GM12878 (cell line): Measurements from ENCODE around the gene ASPDH.

Experiments used
- CTCF ChIP-seq, 3 experiments: IDR thresholded peaks in 2 of 3; conservative IDR thresholded peaks in 1 of 3; 2 replicates each; pipeline ENCODE4 v1.5.1; 2011; ENCODE audit warnings: low read depth in 3 of 3, low read length in 3 of 3, mild to moderate bottlenecking in 3 of 3, control low read depth in 2 of 3, moderate library complexity in 2 of 3, inconsistent platforms in 1 of 3, mixed read lengths in 1 of 3; ENCODE audit not compliant: control insufficient read depth in 2 of 3, insufficient read depth in 1 of 3; ENCODE audit errors: extremely low read depth in 1 of 3
- EP300 ChIP-seq, 2 experiments: fragments of 150-350 bp in 1 of 2; IDR thresholded peaks; 2 replicates each; pipeline ENCODE4 v1.6.1; 2011 to 2012; ENCODE audit warnings: low read depth in 2 of 2, low read length in 2 of 2, borderline replicate concordance in 1 of 2, improper control_type of control experiment in 1 of 2, inconsistent platforms in 1 of 2; ENCODE audit not compliant: control insufficient read depth in 1 of 2
- HSF1 ChIP-seq: fragments of 150-350 bp; IDR thresholded peaks from 2 replicates; pipeline ENCODE4 v1.6.1; 2014; ENCODE audit warnings: mild to moderate bottlenecking, low read depth, low read length
- JUND ChIP-seq: IDR thresholded peaks from 2 replicates; pipeline ENCODE4 v1.6.1; 2012; ENCODE audit warnings: low read depth, mild to moderate bottlenecking, low read length, improper control_type of control experiment, moderate library complexity
- MYB ChIP-seq: fragments of 150-350 bp; IDR thresholded peaks from 2 replicates; pipeline ENCODE4 v1.6.1; 2014; ENCODE audit warnings: mild to moderate bottlenecking, low read depth, low read length, borderline replicate concordance
- POLR2A ChIP-seq: IDR thresholded peaks from 2 replicates; pipeline ENCODE4 v1.6.1; 2011; ENCODE audit warnings: low read depth, mild to moderate bottlenecking, low read length
- POLR2AphosphoS2 ChIP-seq: IDR thresholded peaks from 2 replicates; pipeline ENCODE4 v1.6.1; 2011; ENCODE audit warnings: low read depth, mild to moderate bottlenecking, low read length, improper control_type of control experiment, moderate library complexity
- POLR2AphosphoS5 ChIP-seq: IDR thresholded peaks from 2 replicates; pipeline ENCODE4 v1.6.1; 2011; ENCODE audit warnings: mild to moderate bottlenecking, low read length, inconsistent platforms
- TAF1 ChIP-seq: IDR thresholded peaks from 2 replicates; pipeline ENCODE4 v1.6.1; 2011; ENCODE audit warnings: mild to moderate bottlenecking, low read depth, low read length, borderline replicate concordance

DNA sequence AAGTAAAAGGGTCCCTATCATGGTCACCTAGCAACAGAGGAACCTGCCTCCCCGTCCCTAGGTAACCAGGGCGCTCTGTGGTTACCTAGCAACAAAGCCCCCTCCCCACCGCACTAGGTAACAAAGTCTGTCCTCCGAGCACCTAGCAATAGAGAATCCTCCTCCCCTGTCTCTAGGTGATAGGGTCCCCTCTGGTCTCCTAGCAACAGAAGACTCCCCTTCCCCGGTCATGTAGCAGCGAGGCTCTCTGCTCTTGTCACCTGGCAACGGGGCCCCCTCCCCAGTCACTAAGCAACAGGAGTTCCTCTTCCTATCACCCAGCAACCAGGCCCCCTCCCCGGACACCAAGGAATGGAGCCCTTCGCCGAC, 3.0 kb downstream of the ASPDH start:
- no peak for TF ChIP-seq HSF1
- no peak for TF ChIP-seq EP300 (IDR thresholded peaks at IDR 0.05; ENCODE audit: borderline replicate concordance in 1 of 2, control insufficient read depth in 1 of 2, low read depth in 2 of 2, low read length in 2 of 2)
- no peak for TF ChIP-seq POLR2AphosphoS2
- TF ChIP-seq JUND = no peak
- TF ChIP-seq CTCF (IDR thresholded peaks at IDR 0.05 in 2 of 3, conservative IDR thresholded peaks at IDR 0.05 in 1 of 3; ENCODE audit: control insufficient read depth in 2 of 3, extremely low read depth in 1 of 3, insufficient read depth in 1 of 3, low read depth in 3 of 3, low read length in 3 of 3) = no peak
- TF ChIP-seq TAF1 = no peak
- no peak for TF ChIP-seq POLR2AphosphoS5
- TF ChIP-seq POLR2A = no peak
- no peak for TF ChIP-seq MYB
